NOMO-1 (cell line): ENCODE measurements around the gene ALDH3A2.
"Not testable (repeated sequence)": the region's sequence is repeated elsewhere in the genome, so short reads cannot be mapped to it uniquely, and the experiment has no call there.

Experiments
- DNase-seq, 2 experiments: peaks; one replicate each; lab custom pipeline; 2025; ENCODE audit not compliant: unreplicated experiment in 2 of 2; lab: John Stamatoyannopoulos, UW

ALDH3A2 gene

DNA sequence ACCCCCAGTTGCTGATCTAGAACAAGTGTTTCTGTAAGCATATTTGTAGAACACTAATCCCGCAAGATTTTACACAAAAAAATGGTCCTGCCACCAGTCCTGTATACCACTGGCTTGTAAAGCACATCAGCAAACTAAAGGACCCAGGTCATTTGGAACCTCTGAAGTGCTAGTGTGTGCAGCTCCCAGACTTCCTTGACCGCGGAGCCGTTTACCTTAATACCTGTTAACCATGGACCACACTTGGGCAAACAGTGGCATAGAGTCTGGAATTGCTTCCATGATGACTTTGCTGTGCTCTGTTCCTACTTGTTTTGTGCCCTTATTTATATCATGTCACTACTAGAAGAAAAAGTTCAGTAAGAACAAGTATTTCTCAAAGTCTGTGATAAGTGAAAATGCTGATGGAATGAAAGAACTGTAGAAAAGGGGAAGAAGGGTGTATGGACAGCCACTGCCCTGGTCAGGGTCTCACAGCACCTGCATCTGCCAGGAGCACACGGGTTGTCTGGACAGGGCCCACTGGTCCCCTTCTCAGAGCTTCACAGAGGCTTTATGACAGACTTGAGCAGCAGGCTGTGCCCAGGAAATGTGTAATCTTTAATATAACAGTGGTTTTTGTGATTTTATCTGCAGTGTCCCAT, 29.3 kb downstream of the ALDH3A2 start:
- DNase-seq = no peak

DNA sequence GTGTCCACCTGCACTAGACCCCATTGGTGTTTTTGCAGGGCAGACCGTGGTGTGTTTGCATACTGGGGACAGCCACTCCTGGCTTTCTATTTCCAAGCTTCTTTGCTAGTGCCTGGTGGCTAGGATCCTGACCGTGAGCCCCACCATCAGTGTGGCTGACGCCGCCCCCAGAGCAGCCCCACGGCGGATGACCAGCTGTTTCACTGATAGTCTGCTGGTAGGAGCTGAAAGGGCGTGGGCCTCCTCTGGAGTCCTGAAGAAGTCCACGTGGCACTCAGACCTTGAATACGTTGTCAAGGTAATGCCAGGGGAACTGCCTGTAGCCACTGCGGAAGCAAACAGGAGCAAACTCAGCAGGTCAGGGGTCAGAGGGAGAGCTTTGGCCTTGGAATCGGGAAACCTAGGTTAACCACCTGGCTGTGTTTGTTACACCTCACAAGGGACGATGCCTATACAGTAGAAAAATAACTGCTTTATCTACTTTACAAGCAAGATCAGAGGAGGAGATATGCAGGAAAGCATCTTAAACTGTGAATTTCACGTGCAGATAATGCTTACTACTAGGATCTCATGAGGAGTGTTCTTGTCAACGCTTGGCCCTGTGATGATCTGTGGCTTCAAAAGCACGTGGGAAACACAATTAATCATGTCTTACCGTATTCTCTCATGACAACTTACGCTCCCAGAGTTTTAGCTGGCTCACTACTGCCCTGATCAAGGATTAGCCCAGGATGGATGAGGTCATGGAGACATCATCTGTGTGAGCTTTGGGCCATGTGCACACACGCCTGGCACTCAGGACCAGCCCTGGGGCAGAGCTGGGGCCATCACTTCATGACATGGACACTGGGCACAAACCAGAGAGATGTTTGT, 30.3 kb downstream of the ALDH3A2 start:
- DNase-seq = no peak

DNA sequence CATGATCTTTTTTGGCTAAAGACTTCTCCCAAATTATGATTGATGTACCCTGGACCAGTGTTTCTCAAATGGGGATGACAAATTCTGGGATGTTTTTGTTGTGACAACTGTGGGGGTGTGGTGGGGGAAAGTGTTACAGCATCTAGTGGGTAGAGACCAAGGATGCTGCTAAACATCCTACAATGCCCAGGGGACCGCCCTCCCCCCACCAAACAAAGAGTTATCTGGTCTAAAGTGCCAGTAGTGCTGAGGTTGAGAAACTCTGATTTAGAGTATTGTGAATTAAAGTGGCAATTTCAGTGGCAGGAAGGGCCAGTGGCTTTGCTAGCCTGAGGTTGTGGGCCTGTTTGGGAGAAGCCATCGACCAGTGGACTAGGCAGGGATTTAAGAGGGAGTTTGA, 34.6 kb downstream of the ALDH3A2 start:
- no peak for DNase-seq

DNA sequence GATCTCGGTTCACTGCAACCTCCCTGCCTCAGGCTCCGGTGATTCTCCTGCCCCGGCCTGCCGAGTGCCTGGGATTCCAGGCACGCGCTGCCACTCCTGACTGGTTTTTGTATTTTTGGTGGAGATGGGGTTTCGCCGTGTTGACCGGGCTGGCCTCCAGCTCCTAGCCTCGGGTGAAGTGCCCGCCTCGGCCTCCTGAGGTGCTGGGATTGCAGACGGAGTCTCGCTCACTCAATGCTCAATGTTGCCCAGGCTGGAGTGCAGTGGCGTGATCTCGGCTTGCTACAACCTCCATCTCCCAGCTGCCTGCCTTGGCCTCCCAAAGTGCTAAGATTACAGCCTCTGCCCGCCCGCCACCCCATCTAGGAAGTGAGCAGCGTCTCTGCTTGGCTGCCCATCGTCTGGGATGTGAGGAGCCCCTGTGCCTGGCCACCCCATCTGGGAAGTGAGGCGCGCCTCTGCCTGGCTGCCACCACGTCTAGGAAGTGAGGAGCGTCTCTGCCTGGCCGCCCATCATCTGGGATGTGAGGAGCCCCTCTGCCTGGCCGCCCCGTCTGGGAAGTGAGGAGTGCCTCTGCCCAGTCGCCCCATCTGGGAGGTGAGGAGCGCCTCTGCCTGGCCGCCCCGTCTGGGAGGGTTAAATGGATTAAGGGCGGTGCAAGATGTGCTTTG, 36.5 kb downstream of the ALDH3A2 start:
- not testable (repeated sequence) for DNase-seq

DNA sequence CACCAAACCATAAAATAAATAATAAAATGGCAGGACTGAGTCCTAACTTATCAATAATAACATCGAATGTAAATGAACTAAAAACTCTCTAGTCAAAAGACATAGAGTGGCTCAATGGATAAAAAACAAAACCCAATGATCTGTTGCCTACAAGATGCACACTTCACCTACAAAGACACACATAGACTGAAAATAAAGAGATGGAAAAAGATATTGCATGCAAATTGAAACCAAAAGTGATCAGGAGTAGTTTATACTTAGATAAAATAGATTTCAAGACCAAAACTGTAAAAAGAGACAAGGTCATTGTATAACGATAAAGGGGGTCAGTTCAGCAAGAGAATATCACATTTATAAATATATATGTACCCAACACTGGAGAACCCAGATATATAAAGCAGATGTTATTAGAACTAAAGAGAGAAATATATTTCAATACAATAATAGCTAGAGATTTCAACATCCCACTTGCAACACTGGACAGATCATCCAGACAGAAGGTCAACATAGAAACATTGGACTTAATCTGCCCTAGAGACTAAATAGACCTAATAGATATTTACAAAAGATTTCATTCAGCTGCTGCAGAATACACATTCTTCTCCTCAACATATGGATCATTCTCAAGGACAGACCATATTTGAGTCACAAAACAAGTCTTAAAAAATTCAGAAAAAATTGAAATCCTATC, 38.0 kb downstream of the ALDH3A2 start:
- peak in 1 of 2 experiments; percentile 9 for DNase-seq

DNA sequence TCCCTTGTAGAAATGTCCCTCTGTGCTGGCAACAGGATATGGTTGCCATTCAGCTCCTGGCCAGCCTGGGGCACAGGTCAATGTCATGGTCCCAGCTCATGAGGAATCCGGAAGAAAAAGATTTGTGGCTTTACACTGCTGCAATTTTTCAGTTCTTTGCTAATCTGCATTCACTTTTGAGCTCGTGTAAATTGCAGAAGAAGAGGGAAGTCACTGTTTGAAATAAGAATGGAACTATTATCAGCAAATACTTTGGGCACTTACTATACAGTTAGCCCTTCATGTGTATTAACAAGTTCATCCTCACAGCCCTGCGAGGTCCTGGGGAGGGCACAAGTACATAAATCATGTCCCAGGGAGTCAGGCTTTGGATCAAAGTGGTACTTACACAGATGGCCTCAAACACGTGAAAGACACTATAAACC, 53.7 kb downstream of the ALDH3A2 start:
- DNase-seq = peak; percentile 70 to 82

DNA sequence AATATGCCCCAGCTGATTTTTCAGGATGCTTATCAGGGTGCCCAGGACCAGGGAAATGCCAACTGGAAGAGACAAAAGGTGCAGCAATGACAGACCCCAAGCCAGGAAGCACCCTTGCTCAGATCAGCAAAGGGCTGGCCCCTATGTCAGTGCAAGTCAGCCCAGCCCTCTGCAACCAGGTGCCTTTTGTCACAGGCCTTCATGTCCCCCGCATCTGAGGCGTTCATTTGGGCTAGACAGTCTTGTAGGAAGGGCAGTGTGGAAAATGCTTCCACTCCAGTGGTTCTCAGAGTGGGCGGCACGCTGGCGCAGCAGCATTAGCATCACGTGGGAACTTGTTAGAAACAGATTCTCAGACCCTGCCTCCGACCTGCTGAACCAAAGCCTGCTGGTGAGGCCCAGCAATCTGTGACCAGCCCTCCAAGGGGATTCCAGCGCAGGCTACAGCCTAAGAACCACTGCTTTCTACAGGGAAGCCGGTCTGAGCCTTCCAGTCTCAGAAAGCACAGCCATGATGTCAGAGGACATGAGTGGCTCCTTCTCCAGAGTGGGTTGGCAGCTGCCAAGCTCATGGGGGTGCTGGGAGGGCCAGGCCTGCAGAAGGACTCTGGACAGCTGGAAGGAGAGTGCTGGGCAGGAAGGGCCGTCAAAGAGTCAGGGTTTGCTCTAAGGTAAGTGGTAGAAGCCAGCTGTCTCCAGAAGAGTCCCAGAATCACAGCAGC, 54.7 kb downstream of the ALDH3A2 start:
- DNase-seq = no peak

DNA sequence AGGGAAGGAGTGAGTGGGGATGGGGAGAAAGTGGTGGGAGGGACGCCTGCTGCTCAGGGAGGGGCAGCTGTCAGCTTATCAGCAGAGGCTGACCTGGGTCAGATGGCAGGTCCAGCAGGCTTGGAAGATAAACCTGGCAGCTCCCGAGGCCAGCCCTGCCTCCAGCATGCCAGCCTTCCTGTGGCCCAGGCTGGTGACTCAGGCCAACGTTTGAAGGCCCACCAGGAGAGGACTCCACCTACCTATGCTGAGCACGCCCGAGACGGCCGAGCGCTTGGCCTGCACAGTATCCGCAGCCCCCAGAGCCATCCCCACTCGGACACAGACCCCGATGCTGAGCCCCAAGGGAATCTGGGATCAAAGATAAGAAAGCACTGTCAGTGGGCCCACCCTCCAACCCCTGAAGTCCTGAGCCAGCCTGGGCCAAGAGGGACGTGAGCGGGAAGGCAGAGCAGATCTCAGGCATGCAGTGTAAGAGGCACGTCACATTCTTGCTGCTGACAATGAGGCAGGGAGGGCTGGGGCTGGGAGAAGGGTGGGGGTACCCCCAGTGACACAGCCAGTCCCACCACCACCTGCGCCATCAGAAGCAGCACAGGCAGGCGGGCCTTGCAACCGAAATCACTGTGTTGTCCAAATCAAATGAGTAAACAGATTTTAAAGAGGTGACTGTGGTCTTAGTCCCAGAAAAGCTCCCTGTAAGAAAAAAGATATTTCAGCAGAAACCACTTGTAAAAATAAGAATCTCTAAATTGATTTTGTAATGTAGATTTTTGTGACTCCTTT, 55.5 kb downstream of the ALDH3A2 start:
- DNase-seq = no peak

DNA sequence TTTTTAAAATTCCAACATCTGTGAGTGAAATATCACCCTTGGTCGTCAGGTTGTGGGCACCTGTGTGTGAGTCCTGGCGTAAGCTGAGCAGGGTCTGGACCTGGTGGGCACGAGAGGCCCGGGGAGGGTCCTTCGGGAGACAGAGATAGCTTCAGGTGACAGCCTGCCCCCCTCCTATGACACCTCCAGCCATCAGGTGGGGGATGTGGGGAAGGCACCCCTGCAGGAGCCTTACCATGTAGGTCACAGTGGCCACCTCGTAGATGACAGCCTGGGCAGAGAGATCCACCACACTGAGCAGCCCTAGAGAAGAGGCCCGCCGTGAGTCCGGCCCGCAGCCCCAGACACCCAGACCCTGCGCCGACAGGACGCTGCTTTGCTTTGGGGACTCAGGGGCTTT, 56.6 kb downstream of the ALDH3A2 start:
- no peak for DNase-seq

DNA sequence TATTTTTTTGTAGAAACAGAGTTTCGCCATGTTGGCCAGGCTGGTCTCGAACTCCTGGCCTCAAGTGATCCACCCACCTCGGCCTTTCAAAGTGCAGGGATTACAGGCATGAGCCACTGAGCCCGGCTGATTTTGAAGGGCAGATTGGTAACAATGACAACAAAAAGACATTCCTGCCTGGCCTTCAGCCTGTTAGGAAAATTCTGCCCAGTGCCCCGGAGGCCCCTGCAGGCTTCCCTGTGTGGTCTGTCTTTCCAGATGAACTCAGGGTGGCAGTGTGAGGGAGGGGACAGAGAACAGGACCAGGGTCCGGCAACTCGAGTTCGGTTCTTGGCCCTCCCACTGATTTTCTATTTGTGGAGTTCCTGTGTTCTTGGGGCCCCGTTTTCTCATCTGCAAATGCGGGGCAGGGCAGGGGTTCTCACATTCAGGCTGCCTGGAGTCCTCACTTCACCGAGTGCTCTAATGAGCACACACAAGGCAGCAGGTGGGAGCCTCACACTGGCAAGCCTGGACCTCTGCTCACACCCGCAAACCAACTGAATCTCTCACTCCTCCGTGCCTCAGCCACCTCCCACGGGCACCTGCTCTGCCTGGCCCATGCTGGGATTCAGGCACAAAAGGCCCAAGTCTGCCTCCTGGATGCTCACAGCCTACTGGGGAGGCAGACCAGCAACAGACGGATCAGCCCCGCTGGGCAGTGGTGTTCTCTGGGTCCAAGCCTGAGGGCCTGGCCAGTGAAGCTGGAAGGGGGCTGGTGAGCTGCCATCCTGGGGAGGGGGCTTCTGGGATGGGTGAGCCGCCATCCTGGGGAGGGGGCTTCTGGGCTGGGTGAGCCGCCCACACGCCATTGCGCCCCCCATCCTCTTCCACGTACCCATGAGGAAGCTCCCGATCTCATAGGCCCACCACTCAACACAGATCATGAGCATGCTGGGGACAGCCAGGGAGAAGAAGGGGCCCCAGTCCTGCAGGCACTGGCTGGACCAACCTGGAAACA, 57.5 kb downstream of the ALDH3A2 start:
- no peak for DNase-seq

DNA sequence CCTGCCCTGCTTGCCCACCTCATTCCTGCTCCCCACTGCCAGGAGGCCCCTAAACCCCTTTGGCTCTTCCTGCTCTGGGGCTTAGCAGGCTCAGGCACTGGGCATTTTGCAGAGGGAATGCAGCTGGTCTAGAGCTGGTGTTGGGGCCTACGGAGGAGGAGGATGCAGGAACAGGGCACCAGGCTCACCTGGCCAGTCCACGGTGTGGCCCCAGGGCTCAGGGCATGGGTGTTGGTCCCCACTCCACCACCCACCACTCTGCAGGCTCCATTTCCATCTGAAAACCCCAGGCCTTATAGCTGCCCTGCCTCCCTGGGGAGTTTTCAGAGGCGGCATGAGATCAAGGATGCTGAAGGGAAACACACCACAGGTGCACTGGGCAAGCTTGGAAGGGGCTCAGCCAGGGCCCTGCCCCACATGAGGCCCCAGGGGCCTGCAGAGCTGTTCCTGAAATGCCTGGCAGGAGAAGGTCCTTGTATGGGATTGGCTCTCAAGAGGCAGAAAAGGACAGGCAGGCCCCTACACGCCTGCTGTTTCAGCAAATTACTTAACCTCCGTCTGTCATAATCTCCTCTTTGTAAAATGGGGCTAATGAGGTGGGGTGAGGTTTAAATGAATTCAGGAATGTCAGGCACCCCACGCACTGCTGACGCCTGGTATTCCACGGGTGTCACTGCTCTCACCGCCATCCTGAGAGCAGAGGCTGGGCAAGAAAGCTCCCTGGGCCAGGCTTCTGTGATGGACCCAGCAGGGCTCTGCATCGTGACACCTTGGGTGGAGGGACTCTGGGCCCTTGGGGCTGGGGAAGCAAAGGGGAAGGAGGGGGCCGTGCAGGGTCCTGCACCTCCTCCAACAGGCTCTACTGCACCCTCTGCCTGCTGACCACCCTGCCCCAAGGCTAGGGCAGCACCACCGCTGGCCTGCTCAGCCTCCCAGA, 58.5 kb downstream of the ALDH3A2 start:
- DNase-seq = peak in 1 of 2 experiments; percentile 41

DNA sequence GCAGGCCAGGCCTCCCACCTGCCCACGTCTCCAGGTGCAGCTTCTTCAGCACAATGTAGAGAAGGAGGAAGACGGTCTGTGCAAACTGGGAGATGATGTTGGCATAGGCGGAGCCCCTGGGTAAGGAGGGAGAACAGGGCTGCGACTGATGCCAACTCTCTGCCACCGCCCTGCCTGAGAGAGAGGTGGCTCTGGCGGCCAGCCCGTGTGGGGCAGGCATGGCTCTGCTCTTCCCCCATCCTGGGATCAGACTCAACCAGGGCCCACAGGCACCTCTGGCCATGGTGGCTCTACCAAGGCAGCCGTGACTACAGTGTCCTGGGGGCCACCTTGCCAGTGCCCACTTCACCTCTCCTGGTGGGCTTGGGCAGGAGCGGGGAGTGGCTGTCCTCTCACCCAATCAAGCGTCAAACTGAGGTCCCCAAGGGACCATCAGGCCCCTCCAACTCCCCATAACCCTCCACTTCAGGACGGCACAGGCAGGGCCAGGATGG, 59.2 kb downstream of the ALDH3A2 start:
- DNase-seq = no peak

DNA sequence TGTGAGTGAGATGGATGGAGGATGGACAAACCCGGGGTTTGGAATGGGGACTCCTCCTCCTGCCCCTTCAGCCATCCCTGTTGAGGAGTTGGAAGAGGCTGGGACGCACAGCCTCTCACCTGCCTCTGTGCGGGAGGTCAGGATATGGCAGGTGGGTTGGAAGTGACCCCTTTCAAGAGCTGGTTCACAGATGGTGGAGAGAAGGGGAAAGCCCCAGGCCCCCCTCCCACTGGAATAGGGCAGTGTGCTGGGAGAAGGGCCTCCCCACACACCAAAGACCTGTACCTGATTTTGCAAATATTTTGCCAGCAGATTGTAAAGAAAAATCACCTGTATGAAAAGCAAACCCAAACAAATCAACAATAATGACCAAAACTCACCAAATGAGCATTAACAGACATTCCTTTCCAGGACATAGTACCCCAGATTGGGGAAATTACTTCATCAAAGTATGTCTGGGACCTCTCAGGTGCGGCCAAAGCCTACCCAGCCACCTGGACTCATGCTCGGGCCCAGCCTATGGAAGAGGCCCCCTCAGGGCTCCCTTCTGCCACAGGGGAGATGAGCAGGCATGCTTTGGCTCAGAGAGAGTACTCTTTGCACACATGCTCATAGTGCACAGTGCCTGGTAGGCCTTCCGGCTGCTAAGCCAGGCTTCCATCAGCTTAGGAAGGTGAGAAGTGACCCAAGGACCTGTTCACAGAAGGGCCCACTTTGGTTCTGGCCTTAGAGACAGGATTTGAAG, 60.1 kb downstream of the ALDH3A2 start:
- no peak for DNase-seq

DNA sequence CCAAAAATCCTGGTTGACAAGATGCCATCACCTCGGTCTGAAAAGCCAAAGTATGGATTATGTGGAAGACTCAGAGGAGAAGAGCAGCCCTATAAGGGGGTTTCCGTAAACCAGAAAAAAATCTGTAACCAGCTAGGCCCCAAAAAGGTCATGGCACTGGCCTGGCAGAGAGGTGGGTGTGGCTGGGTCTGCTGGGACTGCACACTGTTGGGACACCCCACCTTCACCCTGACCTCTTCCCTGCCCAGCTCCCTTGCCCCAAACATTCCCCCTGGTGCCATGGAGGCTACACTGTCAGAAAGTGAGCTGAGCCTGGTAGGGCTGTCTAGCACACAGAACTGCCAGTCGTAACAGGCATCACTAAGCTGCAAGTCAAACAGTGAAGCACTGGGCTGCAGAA, 61.3 kb downstream of the ALDH3A2 start:
- DNase-seq = no peak

DNA sequence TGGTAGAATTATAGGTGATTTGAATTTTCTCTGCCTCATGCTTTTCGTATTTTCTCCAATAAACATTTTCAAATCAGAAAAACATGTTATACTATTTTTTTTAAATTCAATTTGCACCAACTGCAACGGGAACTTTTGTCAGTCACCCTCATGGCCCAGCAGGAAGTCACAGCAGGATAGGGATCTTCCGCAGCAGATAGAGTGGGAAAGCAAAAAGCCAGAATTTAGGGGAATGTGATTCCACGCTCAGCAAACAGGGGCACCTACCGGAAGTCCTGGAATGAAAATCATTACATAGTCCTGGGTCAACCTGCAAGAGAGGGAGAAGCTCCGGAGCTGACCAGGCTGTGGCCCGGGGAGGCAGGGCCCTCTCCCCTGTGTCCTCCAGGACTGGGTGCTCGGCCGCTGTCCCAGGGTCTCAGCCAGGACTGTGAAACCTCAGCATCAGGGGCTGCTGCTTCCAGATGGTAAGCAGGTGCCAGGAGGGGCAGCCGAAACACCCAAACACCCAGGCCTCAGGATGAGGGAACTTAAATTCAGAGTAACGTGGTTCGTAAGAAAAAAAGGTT, 64.0 kb downstream of the ALDH3A2 start:
- no peak for DNase-seq

DNA sequence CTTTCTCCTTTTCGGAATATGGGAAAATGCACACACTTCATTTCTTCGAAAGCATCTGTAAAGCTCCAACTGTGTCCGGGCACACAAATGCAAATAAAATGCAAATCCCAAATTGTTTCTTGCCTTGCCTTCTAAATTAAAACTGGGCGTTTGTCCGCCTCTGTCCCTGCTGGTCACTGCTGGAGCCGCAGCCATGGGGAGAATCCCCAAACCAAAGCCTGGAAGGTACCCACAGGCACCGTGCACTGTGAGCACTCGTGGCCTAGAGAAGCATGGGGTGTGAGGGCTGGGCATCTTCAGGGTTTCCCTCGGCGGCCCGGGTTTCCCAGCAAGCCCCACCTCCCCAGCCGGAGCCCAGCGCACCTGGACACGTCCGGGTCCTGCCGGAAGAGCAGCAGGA, 64.9 kb downstream of the ALDH3A2 start:
- no peak for DNase-seq
